ENCODE results near the gene STN1.

DNA sequence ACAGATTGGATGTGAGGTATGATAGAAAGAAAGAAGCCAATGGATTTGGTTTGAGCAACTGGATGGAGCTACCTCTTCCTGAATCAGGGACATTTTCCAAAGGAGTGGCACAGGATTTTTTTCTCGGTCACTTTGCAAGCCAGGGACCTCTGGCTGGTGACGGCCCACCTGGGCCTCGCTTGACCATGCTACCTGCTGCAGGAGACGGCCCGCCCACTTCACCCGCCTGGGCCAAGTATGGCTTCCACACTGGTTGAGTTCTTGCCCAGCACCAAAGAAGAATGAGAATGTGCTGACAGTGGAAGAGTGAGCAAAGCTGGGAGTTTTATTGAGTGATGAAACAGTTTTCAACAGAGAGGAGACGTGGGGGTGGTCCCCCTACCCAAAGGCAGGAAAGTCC, 38.2 kb downstream of the STN1 start:
- no peak for TF ChIP-seq POLR2A (IDR thresholded peaks at IDR 0.05; ENCODE audit: low read depth, low read length)
- TF ChIP-seq POLR2AphosphoS5 (IDR thresholded peaks at IDR 0.05; ENCODE audit: low read depth, low read length), result no peak
- no peak for TF ChIP-seq TAF1 (IDR thresholded peaks at IDR 0.05; ENCODE audit: low read depth, low read length)
- TF ChIP-seq PAX5 (IDR thresholded peaks at IDR 0.05; ENCODE audit: insufficient read depth, low read length, severe bottlenecking), result no peak
- TF ChIP-seq SPI1 (IDR thresholded peaks at IDR 0.05; ENCODE audit: low read depth, low read length), result no peak

Data from GM12891 (cell line).